K562 (cell line): Measurements from ENCODE around the gene SH3BGR. TPM values are rescaled to one million over a fixed set of nuclear protein-coding genes. Genes with fewer than 3 reads are reported as not detected.

Source experiments
- ARID2 ChIP-seq: fragments of 450-650 bp; IDR thresholded peaks from 2 replicates; pipeline ENCODE4 v1.6.1; 2017; ENCODE audit warnings: antibody characterized with exemption, mild to moderate bottlenecking
- ATF4 ChIP-seq: fragments of 450-650 bp; formaldehyde crosslinking; IDR thresholded peaks from 2 replicates; pipeline ENCODE4 v1.4.0; 2022; ENCODE audit warnings: mild to moderate bottlenecking, moderate library complexity
- BCL6 ChIP-seq: fragments of 250-450 bp; sonication (Bioruptor Pico); IDR thresholded peaks from 2 replicates; pipeline ENCODE4 v1.4.0; 2020
- CBX2 ChIP-seq: fragments of 200-600 bp; sonication (generic); IDR thresholded peaks from one replicate; pipeline ENCODE4 v1.6.1; 2012; ENCODE audit warnings: mild to moderate bottlenecking, low read length, inconsistent platforms; ENCODE audit not compliant: insufficient read depth, poor library complexity, severe bottlenecking
- CBX3 ChIP-seq, 2 experiments: IDR thresholded peaks; 1 replicate in 1 of 2; 2 replicates in 1 of 2; pipeline ENCODE4 v1.6.1; 2012; ENCODE audit warnings: inconsistent platforms in 2 of 2, low read length in 2 of 2, borderline replicate concordance in 1 of 2, control low read depth in 1 of 2
- E2F1 ChIP-seq: sonication (generic); formaldehyde crosslinking; IDR thresholded peaks from 2 replicates; pipeline ENCODE4 v1.8.1; 2023; ENCODE audit warnings: mild to moderate bottlenecking, missing genetic modification reagents, moderate library complexity
- ETV5 ChIP-seq: sonication (generic); formaldehyde crosslinking; IDR thresholded peaks from 2 replicates; pipeline ENCODE4 v1.4.0; 2020; ENCODE audit warnings: low read depth, mild to moderate bottlenecking, missing genetic modification reagents
- KLF6 ChIP-seq: fragments of 250-450 bp; sonication (Bioruptor Pico); IDR thresholded peaks from 2 replicates; pipeline ENCODE4 v1.4.0; 2020; ENCODE audit warnings: mild to moderate bottlenecking, moderate library complexity, borderline replicate concordance
- PATZ1 ChIP-seq: fragments of 250-450 bp; sonication (Bioruptor Pico); IDR thresholded peaks from 2 replicates; pipeline ENCODE4 v1.5.0; 2020; ENCODE audit warnings: mild to moderate bottlenecking, borderline replicate concordance
- PHB2 ChIP-seq: fragments of 450-650 bp; IDR thresholded peaks from 2 replicates; pipeline ENCODE4 v1.6.1; 2017; ENCODE audit warnings: low read depth
- PHF8 ChIP-seq: fragments of 200-600 bp; sonication (generic); IDR thresholded peaks from 2 replicates; pipeline ENCODE4 v1.6.1; 2012; ENCODE audit warnings: mixed run types, mild to moderate bottlenecking, inconsistent platforms, low read length, moderate library complexity, borderline replicate concordance
- POLR3A ChIP-seq: IDR thresholded peaks from 2 replicates; pipeline ENCODE4 v1.6.1; 2011; ENCODE audit warnings: borderline replicate concordance, mild to moderate bottlenecking, moderate library complexity; ENCODE audit not compliant: insufficient read length, insufficient read depth; ENCODE audit errors: extremely low read depth
- RBM14 ChIP-seq: fragments of 200-400 bp; formaldehyde crosslinking; IDR thresholded peaks from 2 replicates; pipeline ENCODE4 v1.6.1; 2018; ENCODE audit warnings: low read depth, mild to moderate bottlenecking, low read length, moderate library complexity, borderline replicate concordance; ENCODE audit not compliant: insufficient read depth
- SLC30A9 ChIP-seq: fragments of 250-450 bp; sonication (Bioruptor Pico); IDR thresholded peaks from 2 replicates; pipeline ENCODE4 v1.8.0; 2022; ENCODE audit warnings: mild to moderate bottlenecking, moderate library complexity
- SRSF7 ChIP-seq: fragments of 200-400 bp; formaldehyde crosslinking; optimal IDR thresholded peaks from 2 replicates; pipeline ENCODE3; 2017; ENCODE audit warnings: mild to moderate bottlenecking, low read depth, low read length
- TBL1XR1 ChIP-seq, 2 experiments: IDR thresholded peaks; 2 replicates each; pipeline ENCODE4 v1.6.1; 2012; ENCODE audit warnings: improper control_type of control experiment in 2 of 2, low read length in 2 of 2, mild to moderate bottlenecking in 1 of 2
- ZFP30 ChIP-seq: fragments of 250-450 bp; sonication (Bioruptor Pico); IDR thresholded peaks from 2 replicates; pipeline ENCODE4 v1.8.0; 2022; ENCODE audit warnings: moderate library complexity, mild to moderate bottlenecking, inconsistent platforms, borderline replicate concordance
- ZNF124 ChIP-seq: sonication (generic); formaldehyde crosslinking; IDR thresholded peaks from 2 replicates; pipeline ENCODE4 v1.8.1; 2022; ENCODE audit warnings: missing genetic modification reagents
- ZNF324 ChIP-seq: fragments of 250-450 bp; sonication (Bioruptor Pico); IDR thresholded peaks from 2 replicates; pipeline ENCODE4 v1.4.0; 2020; ENCODE audit warnings: mild to moderate bottlenecking
- ZNF445 ChIP-seq: fragments of 250-450 bp; sonication (Bioruptor Pico); IDR thresholded peaks from 2 replicates; pipeline ENCODE4 v1.4.0; 2020; ENCODE audit warnings: low read depth, mild to moderate bottlenecking, moderate library complexity
- ZNF511 ChIP-seq: sonication (generic); formaldehyde crosslinking; IDR thresholded peaks from 2 replicates; pipeline ENCODE4 v1.8.0; 2022; ENCODE audit warnings: mild to moderate bottlenecking, missing genetic modification reagents
- ZNF707 ChIP-seq: fragments of 250-450 bp; sonication (Bioruptor Pico); conservative IDR thresholded peaks from 2 replicates; pipeline ENCODE4 v1.8.0; 2022; ENCODE audit warnings: inconsistent platforms, mild to moderate bottlenecking, moderate library complexity
- ZNF77 ChIP-seq: fragments of 250-450 bp; sonication (Bioruptor Pico); IDR thresholded peaks from 2 replicates; pipeline ENCODE4 v1.5.0; 2020
- ZZZ3 ChIP-seq: fragments of 450-650 bp; IDR thresholded peaks from 2 replicates; pipeline ENCODE4 v1.6.1; 2016; ENCODE audit warnings: antibody characterized with exemption, mild to moderate bottlenecking, moderate library complexity
- polyA plus RNA-seq, 8 experiments: library from polyadenylated mRNA; depleted of rRNA in 4 of 8; stranded (reverse) in 5 of 8; unstranded in 3 of 8; fragments of >200 nt; fragmentation: Nextera tagmentation in 2 of 8; fragmentation: Illumina TruSeq in 1 of 8; extraction: Ambion mirVana in 2 of 8; extraction: Trizol in 1 of 8; gene quantifications; 2 replicates each; pipeline versions ENCODE4 v1.2.1 to v1.2.3, GENCODE V29; 2011 to 2014; ENCODE audit warnings: inconsistent platforms in 1 of 8, missing spikeins in 1 of 8
- total RNA-seq, 7 experiments: library from RNA; depleted of rRNA in 6 of 7; stranded (reverse); fragments of >200 nt in 6 of 7; fragmentation: Illumina TruSeq in 2 of 7; extraction: Trizol in 2 of 7; gene quantifications; 2 replicates each; pipeline versions ENCODE4 v1.2.1 to v1.2.3, GENCODE V29; 2011 to 2021; ENCODE audit warnings: low replicate concordance in 1 of 7

SH3BGR gene
- total and polyA plus RNA-seq, 9 of the 15 experiments (the other 6 are each of a cell fraction or from before 2014, with no cell fraction given) = 6.6 to 42.9 (median 25.6) TPM

- TF ChIP-seq E2F1 (CRISPR knock-in tag) (no peak), PATZ1 (no peak), POLR3A (no peak), ZNF77 (CRISPR knock-in tag) (no peak), ARID2 (no peak), SLC30A9 (no peak), ZNF324 (CRISPR knock-in tag) (no peak), ZNF511 (CRISPR knock-in tag) (no peak), BCL6 (CRISPR knock-in tag) (no peak), ZNF445 (CRISPR knock-in tag) (0 out of 2 replicates have a peak, but pooled peaks have one; percentile 39), ZNF707 (CRISPR knock-in tag) (no peak), PHF8 (no peak), TBL1XR1 (IDR thresholded peaks at IDR 0.05; ENCODE audit: low read length in 2 of 2) (no peak), ATF4 (CRISPR knock-in tag) (peak; percentile 88), ZZZ3 (no peak), CBX3 (IDR thresholded peaks at IDR 0.05; ENCODE audit: borderline replicate concordance in 1 of 2, low read length in 2 of 2) (peak in 1 of 2 experiments; percentile 54; a peak in 1 of 3 replicates), CBX2 (no peak), RBM14 (no peak), PHB2 (no peak), KLF6 (CRISPR knock-in tag) (no peak), ZFP30 (no peak), ZNF124 (no peak), ETV5 (CRISPR knock-in tag) (no peak), SRSF7 (no peak)
Observed at GRCh38 chr21:39422527-39423241, 29.1 kb upstream of the SH3BGR start (continued).
